Measurements from ENCODE around the gene CMTR1. TPM values are rescaled to one million over a fixed set of nuclear protein-coding genes. Genes with fewer than 3 reads are reported as not detected.

Gene CMTR1
- total RNA-seq, 1 donor from 2014 or later, result 15.8 TPM

GRCh38 chr6:37513155-37513554 lies 80.1 kb downstream of the CMTR1 start:
- FAIRE-seq (no peak), DNase-seq (ENCODE audit: low read depth) (no peak)
- peaks cover 4% of the 10 kb centered on the region for H3K27me3 ChIP-seq (ENCODE audit: control insufficient read depth, insufficient read depth, low read length)

GRCh38 chr6:37513576-37513975 lies 80.6 kb downstream of the CMTR1 start:
- Histone ChIP-seq H3K36me3 (ENCODE audit: control insufficient read depth, insufficient read depth, low read length) (no peaks in the 10 kb centered on the region), H3K27me3 (ENCODE audit: control insufficient read depth, insufficient read depth, low read length) (peaks cover 4% of the 10 kb centered on the region), H3K4me3 (ENCODE audit: low read depth, low read length) (no peak overlapping the region)
- no peak for TF ChIP-seq CTCF (IDR thresholded peaks at IDR 0.05; ENCODE audit: insufficient read depth, low read length, severe bottlenecking)
- no peak for FAIRE-seq
- DNase-seq (ENCODE audit: low read depth), result no peak

More at GRCh38 chr6:37513155-37513554, 80.1 kb downstream of the CMTR1 start:
- TF ChIP-seq CTCF (IDR thresholded peaks at IDR 0.05; ENCODE audit: insufficient read depth, low read length, severe bottlenecking), result no peak
- no peaks in the 10 kb centered on the region for H3K36me3 ChIP-seq (ENCODE audit: control insufficient read depth, insufficient read depth, low read length)
- no peak overlapping the region for H3K4me3 ChIP-seq (ENCODE audit: low read depth, low read length)

- H3K36me3 ChIP-seq (ENCODE audit: control insufficient read depth, insufficient read depth, low read length), result no peaks in the 10 kb centered on the region
- DNase-seq (ENCODE audit: low read depth) (peak; percentile 77), FAIRE-seq (peak; percentile 62)
- H3K4me3 ChIP-seq (ENCODE audit: low read depth, low read length), result no peak overlapping the region
- no peak for TF ChIP-seq CTCF (IDR thresholded peaks at IDR 0.05; ENCODE audit: insufficient read depth, low read length, severe bottlenecking)
- peaks cover 4% of the 10 kb centered on the region for H3K27me3 ChIP-seq (ENCODE audit: control insufficient read depth, insufficient read depth, low read length)
Measured at GRCh38 chr6:37514321-37514771, 81.3 kb downstream of the CMTR1 start.

GRCh38 chr6:37514837-37515236 lies 81.8 kb downstream of the CMTR1 start:
- FAIRE-seq (no peak), DNase-seq (ENCODE audit: low read depth) (no peak)
- Histone ChIP-seq H3K36me3 (ENCODE audit: control insufficient read depth, insufficient read depth, low read length) (no peaks in the 10 kb centered on the region), H3K4me3 (ENCODE audit: low read depth, low read length) (no peak overlapping the region), H3K27me3 (ENCODE audit: control insufficient read depth, insufficient read depth, low read length) (peaks cover 4% of the 10 kb centered on the region)
- TF ChIP-seq CTCF (IDR thresholded peaks at IDR 0.05; ENCODE audit: insufficient read depth, low read length, severe bottlenecking), result no peak

- FAIRE-seq, result no peak
- Histone ChIP-seq H3K27me3 (ENCODE audit: control insufficient read depth, insufficient read depth, low read length) (peaks cover 4% of the 10 kb centered on the region), H3K36me3 (ENCODE audit: control insufficient read depth, insufficient read depth, low read length) (no peaks in the 10 kb centered on the region), H3K4me3 (ENCODE audit: low read depth, low read length) (no peak overlapping the region)
- TF ChIP-seq CTCF (IDR thresholded peaks at IDR 0.05; ENCODE audit: insufficient read depth, low read length, severe bottlenecking), result no peak
- no peak for DNase-seq (ENCODE audit: low read depth)
Measured at GRCh38 chr6:37515712-37516075, 82.7 kb downstream of the CMTR1 start.

Measured in bronchial epithelial cell (primary cell).